Adrenal gland (tissue), 5 donors: ENCODE results near the gene NPFF.

Source experiments
- POLR2A ChIP-seq, 2 donors: fragments of 450-650 bp; IDR thresholded peaks; one replicate each; pipeline ENCODE4 v1.6.1; 2017; ENCODE audit warnings: antibody characterized with exemption in 2 of 2, mild to moderate bottlenecking in 2 of 2, moderate library complexity in 1 of 2
- TF ChIP-seq, protein P1 (sequence below), 6 experiments: fragments of 450-650 bp in 4 of 6; fragments of 200-600 bp in 2 of 6; sonication (generic) in 1 of 6; IDR thresholded peaks; 1 replicate in 5 of 6; 2 replicates in 1 of 6; pipeline versions ENCODE4 v1.5.1 to v1.8.0; 2016 to 2021; ENCODE audit warnings: antibody characterized with exemption in 6 of 6, mild to moderate bottlenecking in 2 of 6, moderate library complexity in 1 of 6
- donor health status: DM: no; HTN: no; CAD: no.

DNA sequence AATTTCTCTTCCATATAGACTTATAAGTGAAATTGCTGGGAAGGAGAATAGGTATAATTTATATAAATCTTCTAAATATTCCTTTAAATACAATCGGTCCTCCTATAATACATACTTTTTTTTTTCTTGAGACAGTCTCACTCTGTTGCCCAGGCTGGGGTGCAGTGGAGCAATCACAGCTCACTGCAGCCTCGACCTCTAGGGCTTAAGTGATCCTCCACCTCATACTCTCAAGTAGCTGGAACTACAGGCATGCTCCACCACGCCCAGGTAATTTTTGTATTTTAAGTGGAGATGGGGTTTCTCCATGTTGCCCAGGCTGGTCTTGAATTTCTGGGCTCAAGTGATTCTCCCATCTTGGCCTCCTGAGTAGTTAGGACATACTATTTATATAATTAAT is 29.7 kb upstream of the NPFF start:
- TF ChIP-seq, protein P1, sequence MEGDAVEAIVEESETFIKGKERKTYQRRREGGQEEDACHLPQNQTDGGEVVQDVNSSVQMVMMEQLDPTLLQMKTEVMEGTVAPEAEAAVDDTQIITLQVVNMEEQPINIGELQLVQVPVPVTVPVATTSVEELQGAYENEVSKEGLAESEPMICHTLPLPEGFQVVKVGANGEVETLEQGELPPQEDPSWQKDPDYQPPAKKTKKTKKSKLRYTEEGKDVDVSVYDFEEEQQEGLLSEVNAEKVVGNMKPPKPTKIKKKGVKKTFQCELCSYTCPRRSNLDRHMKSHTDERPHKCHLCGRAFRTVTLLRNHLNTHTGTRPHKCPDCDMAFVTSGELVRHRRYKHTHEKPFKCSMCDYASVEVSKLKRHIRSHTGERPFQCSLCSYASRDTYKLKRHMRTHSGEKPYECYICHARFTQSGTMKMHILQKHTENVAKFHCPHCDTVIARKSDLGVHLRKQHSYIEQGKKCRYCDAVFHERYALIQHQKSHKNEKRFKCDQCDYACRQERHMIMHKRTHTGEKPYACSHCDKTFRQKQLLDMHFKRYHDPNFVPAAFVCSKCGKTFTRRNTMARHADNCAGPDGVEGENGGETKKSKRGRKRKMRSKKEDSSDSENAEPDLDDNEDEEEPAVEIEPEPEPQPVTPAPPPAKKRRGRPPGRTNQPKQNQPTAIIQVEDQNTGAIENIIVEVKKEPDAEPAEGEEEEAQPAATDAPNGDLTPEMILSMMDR (IDR thresholded peaks at IDR 0.05) = no peak
- no peak for TF ChIP-seq POLR2A (IDR thresholded peaks at IDR 0.05)
